HEK293T (cell line): ENCODE measurements around the gene TPO.

Experiments used
- ARNT ChIP-seq: fragments of 450-650 bp; IDR thresholded peaks from 2 replicates; pipeline ENCODE4 v1.6.1; 2017; ENCODE audit warnings: mild to moderate bottlenecking
- BHLHE40 ChIP-seq: fragments of 450-650 bp; IDR thresholded peaks from 2 replicates; pipeline ENCODE4 v1.6.1; 2016; ENCODE audit warnings: mild to moderate bottlenecking, moderate library complexity, borderline replicate concordance
- CTBP1 ChIP-seq: fragments of 450-650 bp; IDR thresholded peaks from 2 replicates; pipeline ENCODE4 v1.6.1; 2016; ENCODE audit warnings: borderline replicate concordance
- ELF4 ChIP-seq: fragments of 450-650 bp; IDR thresholded peaks from 2 replicates; pipeline ENCODE4 v1.6.1; 2017; ENCODE audit warnings: antibody characterized with exemption
- FOXA1 ChIP-seq: fragments of 450-650 bp; IDR thresholded peaks from 2 replicates; pipeline ENCODE4 v1.6.1; 2016; ENCODE audit warnings: mild to moderate bottlenecking
- FOXK2 ChIP-seq: fragments of 450-650 bp; IDR thresholded peaks from 2 replicates; pipeline ENCODE4 v1.6.1; 2016; ENCODE audit warnings: mild to moderate bottlenecking
- FOXM1 ChIP-seq: fragments of 450-650 bp; IDR thresholded peaks from 2 replicates; pipeline ENCODE4 v1.6.1; 2017; ENCODE audit warnings: mild to moderate bottlenecking, borderline replicate concordance
- L3MBTL2 ChIP-seq: fragments of 450-650 bp; conservative IDR thresholded peaks from 2 replicates; pipeline ENCODE4 v1.6.1; 2016; ENCODE audit warnings: mild to moderate bottlenecking
- SP1 ChIP-seq: fragments of 450-650 bp; IDR thresholded peaks from 2 replicates; pipeline ENCODE4 v1.6.1; 2017
- TARDBP ChIP-seq: fragments of 450-650 bp; IDR thresholded peaks from 2 replicates; pipeline ENCODE4 v1.6.1; 2016

DNA sequence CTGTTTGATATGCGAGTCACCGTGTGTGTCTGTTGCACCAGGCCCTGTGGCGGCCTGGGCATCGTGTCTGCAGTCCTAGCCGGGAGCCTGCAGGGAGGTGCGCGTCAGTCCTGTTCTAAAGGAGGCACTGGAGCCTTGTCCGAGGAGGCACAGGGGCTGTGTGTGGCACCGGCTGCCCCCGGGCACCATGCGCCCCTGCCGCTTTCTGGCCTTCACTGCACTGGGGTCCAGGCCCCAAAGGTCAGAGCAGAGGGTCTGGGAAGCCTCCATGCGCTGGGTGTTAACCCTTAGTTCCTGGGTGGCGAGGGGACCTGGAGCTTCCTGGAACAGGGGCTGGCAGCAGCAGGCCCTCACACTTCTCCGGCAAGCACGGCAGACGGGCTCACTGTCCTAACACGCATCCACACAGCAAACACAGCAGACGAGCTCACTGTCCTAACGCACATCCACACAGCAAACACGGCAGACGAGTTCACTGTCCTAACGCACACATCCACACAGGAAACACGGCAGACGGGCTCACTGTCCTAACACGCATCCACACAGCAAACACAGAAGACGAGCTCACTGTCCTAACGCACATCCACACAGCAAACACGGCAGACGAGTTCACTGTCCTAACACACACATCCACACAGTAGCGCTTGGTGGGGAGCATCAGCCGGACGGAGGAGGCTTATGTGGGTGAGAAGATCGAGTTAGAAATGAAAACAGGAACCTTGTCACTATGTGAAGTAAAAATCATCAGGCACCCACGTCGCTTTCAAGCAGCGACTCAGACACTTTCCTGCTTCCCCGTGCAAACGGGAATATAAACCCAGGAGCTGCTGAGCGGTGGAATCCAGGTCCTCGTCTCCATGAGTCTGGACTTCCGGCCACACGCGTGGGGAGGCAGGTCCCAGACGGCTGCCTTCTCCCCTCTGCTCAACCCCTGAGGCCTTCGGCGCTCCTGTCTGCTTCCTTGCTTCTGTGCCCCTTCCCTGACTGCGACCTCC, 65.3 kb downstream of the TPO start:
- no peak for TF ChIP-seq FOXA1
- TF ChIP-seq ELF4: no peak
- TF ChIP-seq ARNT: no peak
- no peak for TF ChIP-seq CTBP1
- no peak for TF ChIP-seq BHLHE40
- no peak for TF ChIP-seq L3MBTL2
- no peak for TF ChIP-seq FOXK2
- no peak for TF ChIP-seq SP1
- TF ChIP-seq TARDBP: no peak
- no peak for TF ChIP-seq FOXM1
